Liver (tissue), 9 donors: ENCODE results near the gene LDLR. TPM values are rescaled to one million over a fixed set of nuclear protein-coding genes. Genes with fewer than 3 reads are reported as not detected.
"Not testable (repeated sequence)": the region's sequence is repeated elsewhere in the genome, so short reads cannot be mapped to it uniquely, and the experiment has no call there.

Source experiments
- DNase-seq: peaks from one replicate; pipeline ENCODE4 v3.0.0-alpha.2; 2017; ENCODE audit warnings: low spot score
- H3K27ac ChIP-seq, 2 donors: one replicate each; pipeline ENCODE4 v1.7.0; 2013; ENCODE audit warnings: inconsistent platforms in 2 of 2, low read length in 2 of 2, control low read depth in 1 of 2, low read depth in 1 of 2, mild to moderate bottlenecking in 1 of 2
- H3K27me3 ChIP-seq, 4 donors: one replicate each; pipeline versions ENCODE4 v1.6.1 to v1.7.0; 2013; ENCODE audit warnings: low read length in 3 of 4, inconsistent platforms in 1 of 4, mild to moderate bottlenecking in 1 of 4, moderate library complexity in 1 of 4; ENCODE audit not compliant: control insufficient read depth in 4 of 4, insufficient read depth in 4 of 4
- H3K36me3 ChIP-seq, 4 donors: one replicate each; pipeline versions ENCODE4 v1.6.1 to v1.7.0; 2013; ENCODE audit warnings: low read length in 3 of 4, mild to moderate bottlenecking in 3 of 4, low read depth in 1 of 4, moderate library complexity in 1 of 4; ENCODE audit not compliant: control insufficient read depth in 4 of 4, insufficient read depth in 3 of 4
- H3K4me1 ChIP-seq, 4 donors: one replicate each; pipeline versions ENCODE4 v1.6.1 to v1.7.0; 2013; ENCODE audit warnings: low read length in 3 of 4, mild to moderate bottlenecking in 3 of 4, moderate library complexity in 1 of 4; ENCODE audit not compliant: control insufficient read depth in 4 of 4, insufficient read depth in 4 of 4
- H3K4me3 ChIP-seq, 3 donors: one replicate each; pipeline versions ENCODE4 v1.6.1 to v1.7.0; 2013; ENCODE audit warnings: low read length in 3 of 3, control low read depth in 1 of 3, low read depth in 1 of 3, mild to moderate bottlenecking in 1 of 3
- H3K9ac ChIP-seq, 2 donors: one replicate each; pipeline ENCODE4 v1.7.0; 2013; ENCODE audit warnings: low read length in 2 of 2, mild to moderate bottlenecking in 2 of 2, moderate library complexity in 2 of 2, control low read depth in 1 of 2, low read depth in 1 of 2
- H3K9me3 ChIP-seq, 4 donors: one replicate each; pipeline versions ENCODE4 v1.6.1 to v1.7.0; 2013; ENCODE audit warnings: low read length in 3 of 4; ENCODE audit not compliant: control insufficient read depth in 4 of 4
- ATF3 ChIP-seq: IDR thresholded peaks from 2 replicates; pipeline ENCODE4 v1.6.1; 2016; ENCODE audit warnings: antibody characterized with exemption
- CTCF ChIP-seq: fragments of 150-350 bp; IDR thresholded peaks from 2 replicates; pipeline ENCODE4 v1.5.1; 2017; ENCODE audit warnings: improper control_type of control experiment, low read depth, low read length; ENCODE audit not compliant: missing input control
- EGR1 ChIP-seq, 2 donors: IDR thresholded peaks; 2 replicates each; pipeline ENCODE4 v1.6.1; 2016 to 2018; ENCODE audit warnings: antibody characterized with exemption in 2 of 2, low read depth in 2 of 2
- GABPA ChIP-seq, 2 donors: IDR thresholded peaks in 1 of 2; conservative IDR thresholded peaks in 1 of 2; 2 replicates each; pipeline ENCODE4 v1.6.1; 2016; ENCODE audit warnings: antibody characterized with exemption in 2 of 2, mild to moderate bottlenecking in 1 of 2, moderate library complexity in 1 of 2
- HNF4A ChIP-seq, 2 donors: conservative IDR thresholded peaks; 2 replicates each; pipeline ENCODE4 v1.6.1; 2016; ENCODE audit warnings: antibody characterized with exemption in 2 of 2, mild to moderate bottlenecking in 2 of 2
- JUND ChIP-seq, 2 donors: IDR thresholded peaks; 2 replicates each; pipeline ENCODE4 v1.6.1; 2016; ENCODE audit warnings: antibody characterized with exemption in 2 of 2
- NR2F2 ChIP-seq: IDR thresholded peaks from 2 replicates; pipeline ENCODE4 v1.6.1; 2016; ENCODE audit warnings: antibody characterized with exemption
- RAD21 ChIP-seq, 2 donors: IDR thresholded peaks; 2 replicates each; pipeline ENCODE4 v1.6.1; 2016; ENCODE audit warnings: antibody characterized with exemption in 2 of 2, mild to moderate bottlenecking in 2 of 2
- REST ChIP-seq: IDR thresholded peaks from 2 replicates; pipeline ENCODE4 v1.6.1; 2016; ENCODE audit warnings: antibody characterized with exemption, mild to moderate bottlenecking
- RXRA ChIP-seq, 2 donors: IDR thresholded peaks; 2 replicates each; pipeline ENCODE4 v1.6.1; 2017 to 2018; ENCODE audit warnings: antibody characterized with exemption in 2 of 2, mild to moderate bottlenecking in 1 of 2
- SP1 ChIP-seq: IDR thresholded peaks from 2 replicates; pipeline ENCODE4 v1.6.1; 2018; ENCODE audit warnings: antibody characterized with exemption, mild to moderate bottlenecking
- TAF1 ChIP-seq: conservative IDR thresholded peaks from 2 replicates; pipeline ENCODE4 v1.6.1; 2016; ENCODE audit warnings: antibody characterized with exemption, mild to moderate bottlenecking
- ZBTB33 ChIP-seq: IDR thresholded peaks from 2 replicates; pipeline ENCODE4 v1.6.1; 2016; ENCODE audit warnings: antibody characterized with exemption
- WGBS: extraction: QIAGEN DNeasy Blood & Tissue Kit; methylation state at CpG from one replicate; pipeline ENCODE4 v1.1.7; 2013; 5-methylcytosine and 5-hydroxymethylcytosine counted together
- polyA plus RNA-seq, 2 donors: library from polyadenylated mRNA; stranded (reverse) in 1 of 2; unstranded in 1 of 2; fragments of 200-250 nt in 1 of 2; fragments of >200 nt in 1 of 2; fragmentation: Nextera tagmentation in 1 of 2; extraction: Ambion mirVana in 1 of 2; gene quantifications; one replicate each; pipeline versions ENCODE4 v1.2.1 to v1.2.3, GENCODE V29; 2013 to 2015
- total RNA-seq, 2 donors: library from RNA; depleted of rRNA; stranded (reverse); fragments of >200 nt; gene quantifications; one replicate each; pipeline ENCODE4 v1.2.3, GENCODE V29; 2014
- donor health status: healthy.
- donor health status: healthy.
- donor health status: healthy.
- donor health status: healthy.
- donor health status: healthy.

Gene LDLR
- total and polyA plus RNA-seq, 4 donors: 17.3 to 141 (median 63.9) TPM

GRCh38 chr19:11179716-11180297 lies 90.5 kb downstream of the LDLR start:
- no peaks in the 10 kb centered on the region for H3K27me3 ChIP-seq
- peak overlapping the region in 1 of 2 donors; percentile 18 for H3K9ac ChIP-seq
- 67% methylated on average over 11 of the region's 11 CpGs for WGBS
- peaks cover 4 to 17% (median 11%) of the 10 kb centered on the region in 4 donors for H3K4me1 ChIP-seq
- DNase-seq: no peak
- no peaks in the 10 kb centered on the region for H3K9me3 ChIP-seq
- H3K36me3 ChIP-seq: peaks cover 1 to 24% (median 7%) of the 10 kb centered on the region in 4 donors
- TF ChIP-seq HNF4A (conservative IDR thresholded peaks at IDR 0.05): peak; percentile 22 to 60
- TF ChIP-seq RXRA (IDR thresholded peaks at IDR 0.05): peak in 1 of 2 donors; percentile 46
- no peak for TF ChIP-seq REST
- peak overlapping the region; percentile 61 to 68 for H3K27ac ChIP-seq
- H3K4me3 ChIP-seq: no peak overlapping the region

GRCh38 chr19:11180346-11180745 lies 91.1 kb downstream of the LDLR start:
- no peak for TF ChIP-seq HNF4A (conservative IDR thresholded peaks at IDR 0.05)
- TF ChIP-seq NR2F2: no peak
- TF ChIP-seq ZBTB33: no peak
- no peak for TF ChIP-seq JUND (IDR thresholded peaks at IDR 0.05)
- TF ChIP-seq RXRA (IDR thresholded peaks at IDR 0.05): no peak
- TF ChIP-seq GABPA (IDR thresholded peaks at IDR 0.05 in 1 of 2, conservative IDR thresholded peaks at IDR 0.05 in 1 of 2): no peak
- no peak for TF ChIP-seq TAF1
- no peak for TF ChIP-seq ATF3
- TF ChIP-seq CTCF: no peak
- TF ChIP-seq SP1: no peak
- TF ChIP-seq RAD21 (IDR thresholded peaks at IDR 0.05): no peak
- no peak for TF ChIP-seq EGR1 (IDR thresholded peaks at IDR 0.05; ENCODE audit: low read depth in 2 of 2)
- Histone ChIP-seq H3K27me3 (no peaks in the 10 kb centered on the region), H3K9ac (no peak overlapping the region), H3K36me3 (peaks cover 1 to 23% (median 7%) of the 10 kb centered on the region in 4 donors), H3K9me3 (no peaks in the 10 kb centered on the region), H3K27ac (peak overlapping the region; percentile 17), H3K4me3 (no peak overlapping the region), H3K4me1 (peaks cover 6 to 21% (median 13%) of the 10 kb centered on the region in 4 donors)
- 77% methylated on average over 8 of the region's 8 CpGs for WGBS
- DNase-seq: no peak

- H3K4me3 ChIP-seq, H3K27ac ChIP-seq, H3K27me3 ChIP-seq, H3K9me3 ChIP-seq, DNase-seq, H3K9ac ChIP-seq: not testable (repeated sequence)
- H3K4me1 ChIP-seq: peaks cover 6 to 21% (median 14%) of the 10 kb centered on the region in 4 donors
- peaks cover 1 to 20% (median 7%) of the 10 kb centered on the region in 4 donors for H3K36me3 ChIP-seq
- 79% methylated on average over 8 of the region's 8 CpGs for WGBS
Observed at GRCh38 chr19:11180975-11181374, 91.7 kb downstream of the LDLR start.
